Keratinocyte (primary cell): ENCODE results near the gene FREM1. TPM values are rescaled to one million over a fixed set of nuclear protein-coding genes. Genes with fewer than 3 reads are reported as not detected.

Experiments
- DNase-seq: peaks from one replicate; pipeline ENCODE4 v3.0.0-alpha.2; 2011; ENCODE audit warnings: low read depth, missing footprints, low spot score
- FAIRE-seq: peaks from 2 replicates; lab custom pipeline; 2011; peaks lifted over from hg19 to GRCh38; lab: Jason Lieb, UNC
- H2AFZ ChIP-seq: 2 replicates; pipeline ENCODE4 v1.6.0; 2012; ENCODE audit warnings: low read length, control low read depth, inconsistent platforms; ENCODE audit not compliant: control insufficient read depth
- H3K27ac ChIP-seq: 2 replicates; pipeline ENCODE4 v1.5.1; 2011; ENCODE audit warnings: low read length; ENCODE audit not compliant: control insufficient read depth, insufficient read depth
- H3K27me3 ChIP-seq: 3 replicates; pipeline ENCODE4 v1.6.0; 2011; ENCODE audit warnings: low read length; ENCODE audit not compliant: control insufficient read depth, insufficient read depth; ENCODE audit errors: extremely low read depth
- H3K36me3 ChIP-seq, 2 experiments: 2 replicates in 1 of 2; 3 replicates in 1 of 2; pipeline ENCODE4 v1.5.1; 2011; ENCODE audit warnings: low read length in 2 of 2, mild to moderate bottlenecking in 1 of 2; ENCODE audit not compliant: control insufficient read depth in 2 of 2, insufficient read depth in 2 of 2; ENCODE audit errors: extremely low read depth in 1 of 2
- H3K4me1 ChIP-seq: 3 replicates; pipeline ENCODE4 v1.5.1; 2011; ENCODE audit warnings: low read length; ENCODE audit not compliant: control insufficient read depth, insufficient read depth; ENCODE audit errors: extremely low read depth
- H3K4me2 ChIP-seq: 3 replicates; pipeline ENCODE4 v1.6.0; 2011; ENCODE audit warnings: low read depth, low read length; ENCODE audit not compliant: control insufficient read depth, insufficient read depth; ENCODE audit errors: extremely low read depth
- H3K4me3 ChIP-seq, 3 experiments: fragments of 200-600 bp in 1 of 3; sonication (generic) in 1 of 3; 2 replicates in 2 of 3; 3 replicates in 1 of 3; pipeline ENCODE4 v1.5.1; 2011 to 2016; ENCODE audit warnings: low read length in 3 of 3, mild to moderate bottlenecking in 3 of 3, control low read depth in 2 of 3, inconsistent platforms in 1 of 3, low read depth in 1 of 3, mixed read lengths in 1 of 3, mixed run types in 1 of 3, moderate library complexity in 1 of 3; ENCODE audit not compliant: control insufficient read depth in 2 of 3, insufficient read depth in 2 of 3; ENCODE audit errors: extremely low read depth in 1 of 3
- H3K79me2 ChIP-seq: 2 replicates; pipeline ENCODE4 v1.6.0; 2012; ENCODE audit warnings: low read length; ENCODE audit not compliant: control insufficient read depth, insufficient read depth
- H3K9ac ChIP-seq: 3 replicates; pipeline ENCODE4 v1.6.0; 2011; ENCODE audit warnings: low read length; ENCODE audit not compliant: control insufficient read depth, insufficient read depth; ENCODE audit errors: extremely low read depth
- H3K9me1 ChIP-seq: 3 replicates; pipeline ENCODE4 v1.6.0; 2011; ENCODE audit warnings: low read length; ENCODE audit not compliant: control insufficient read depth, insufficient read depth; ENCODE audit errors: extremely low read depth
- H3K9me3 ChIP-seq: 2 replicates; pipeline ENCODE4 v1.5.1; 2012; ENCODE audit warnings: low read depth, low read length; ENCODE audit not compliant: control insufficient read depth
- H4K20me1 ChIP-seq: 3 replicates; pipeline ENCODE4 v1.6.0; 2011; ENCODE audit warnings: low read length; ENCODE audit not compliant: control insufficient read depth, insufficient read depth; ENCODE audit errors: extremely low read depth
- EZH2 ChIP-seq: IDR thresholded peaks from one replicate; pipeline ENCODE4 v1.6.1; 2012; ENCODE audit warnings: inconsistent platforms, mild to moderate bottlenecking, low read length, moderate library complexity
- dilution Hi-C: fragments of 300-500 bp; cut with MboI; formaldehyde crosslinking; loops from one replicate; pipeline ENCODE4 v1.7.0; 2020; ENCODE audit warnings: low sequenced_read_pairs; ENCODE audit not compliant: extremely low pct_ligation_motif_present
- polyA plus RNA-seq, 5 experiments: library from polyadenylated mRNA; depleted of rRNA in 3 of 5; stranded (reverse) in 3 of 5; stranded (forward) in 1 of 5; unstranded in 1 of 5; fragments of >200 nt; gene quantifications; 1 replicate in 1 of 5; 2 replicates in 3 of 5; 3 replicates in 1 of 5; pipeline versions ENCODE4 v1.2.1 to v1.2.3, GENCODE V29; 2011 to 2012; ENCODE audit warnings: missing spikeins in 2 of 5, low read depth in 1 of 5, low replicate concordance in 1 of 5
- TF ChIP-seq, protein P1 (sequence below), 3 experiments: IDR thresholded peaks in 1 of 3; conservative IDR thresholded peaks in 1 of 3; optimal IDR thresholded peaks in 1 of 3; 2 replicates in 2 of 3; 3 replicates in 1 of 3; pipeline versions ENCODE3 to v1.5.1; 2011; ENCODE audit warnings: low read length in 3 of 3, mild to moderate bottlenecking in 3 of 3, moderate library complexity in 2 of 3, control low read depth in 1 of 3, inconsistent platforms in 1 of 3; ENCODE audit not compliant: insufficient read depth in 2 of 3; ENCODE audit errors: extremely low read depth in 1 of 3

Gene FREM1
- polyA plus RNA-seq, 1 donor (not counting 4 experiments of a cell fraction or from before 2014, with no cell fraction given) = under 0.01 TPM

DNA sequence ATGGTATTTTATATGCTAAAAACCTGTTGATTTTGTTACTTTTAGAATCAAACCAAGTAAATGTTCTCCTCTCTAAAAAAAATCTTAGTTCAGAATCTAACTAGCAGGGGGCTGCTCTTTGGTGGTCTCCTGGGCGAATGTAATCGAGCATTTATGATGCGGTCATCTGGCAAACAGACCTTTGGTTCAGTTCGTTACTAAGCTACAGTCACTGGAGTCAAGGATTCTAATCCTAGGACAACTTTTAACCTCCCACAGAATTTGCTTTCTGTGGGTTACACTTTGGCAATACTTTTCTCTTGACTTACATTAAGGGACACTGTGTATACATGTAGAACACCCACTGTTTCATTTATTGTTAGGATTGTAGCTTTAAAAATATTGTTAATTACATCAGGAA is 26.3 kb upstream of the FREM1 start:
- Histone ChIP-seq H3K36me3 (no peaks in the 10 kb centered on the region), H3K4me1 (no peaks in the 10 kb centered on the region), H3K9me3 (no peaks in the 10 kb centered on the region), H4K20me1 (no peaks in the 10 kb centered on the region), H3K4me2 (no peak overlapping the region), H3K79me2 (no peaks in the 10 kb centered on the region), H3K9me1 (no peaks in the 10 kb centered on the region), H3K4me3 (no peak overlapping the region), H3K9ac (no peak overlapping the region), H3K27ac (no peak overlapping the region), H3K27me3 (no peaks in the 10 kb centered on the region), H2AFZ (no peak overlapping the region)
- TF ChIP-seq, protein P1, sequence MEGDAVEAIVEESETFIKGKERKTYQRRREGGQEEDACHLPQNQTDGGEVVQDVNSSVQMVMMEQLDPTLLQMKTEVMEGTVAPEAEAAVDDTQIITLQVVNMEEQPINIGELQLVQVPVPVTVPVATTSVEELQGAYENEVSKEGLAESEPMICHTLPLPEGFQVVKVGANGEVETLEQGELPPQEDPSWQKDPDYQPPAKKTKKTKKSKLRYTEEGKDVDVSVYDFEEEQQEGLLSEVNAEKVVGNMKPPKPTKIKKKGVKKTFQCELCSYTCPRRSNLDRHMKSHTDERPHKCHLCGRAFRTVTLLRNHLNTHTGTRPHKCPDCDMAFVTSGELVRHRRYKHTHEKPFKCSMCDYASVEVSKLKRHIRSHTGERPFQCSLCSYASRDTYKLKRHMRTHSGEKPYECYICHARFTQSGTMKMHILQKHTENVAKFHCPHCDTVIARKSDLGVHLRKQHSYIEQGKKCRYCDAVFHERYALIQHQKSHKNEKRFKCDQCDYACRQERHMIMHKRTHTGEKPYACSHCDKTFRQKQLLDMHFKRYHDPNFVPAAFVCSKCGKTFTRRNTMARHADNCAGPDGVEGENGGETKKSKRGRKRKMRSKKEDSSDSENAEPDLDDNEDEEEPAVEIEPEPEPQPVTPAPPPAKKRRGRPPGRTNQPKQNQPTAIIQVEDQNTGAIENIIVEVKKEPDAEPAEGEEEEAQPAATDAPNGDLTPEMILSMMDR (optimal IDR thresholded peaks at IDR 0.05 in 1 of 3, IDR thresholded peaks at IDR 0.05 in 1 of 3, conservative IDR thresholded peaks at IDR 0.05 in 1 of 3; ENCODE audit: extremely low read depth in 1 of 3, insufficient read depth in 2 of 3, low read length in 3 of 3) = no peak
- TF ChIP-seq EZH2 = no peak
- FAIRE-seq = no peak
- dilution Hi-C loops = no loop called here
- no peak for DNase-seq

DNA sequence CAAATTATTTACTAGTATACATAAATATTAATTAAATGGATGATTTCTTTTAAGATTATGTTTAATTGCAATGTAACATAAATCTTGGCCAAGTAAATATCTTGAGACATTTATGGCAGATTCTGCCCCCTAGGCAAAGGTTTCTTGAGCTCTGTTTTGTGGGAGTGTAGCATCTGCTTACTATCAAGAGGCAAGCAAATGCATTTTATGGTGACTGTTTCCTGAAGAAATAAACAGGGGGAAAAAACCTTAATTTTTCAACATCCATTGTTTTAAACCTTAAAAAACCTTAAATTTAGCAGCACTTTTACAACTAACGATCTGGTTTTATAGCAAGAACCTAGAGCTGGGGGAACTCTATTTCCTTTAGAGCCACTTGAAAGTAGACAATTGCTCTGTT is 25.7 kb upstream of the FREM1 start:
- Histone ChIP-seq H3K4me1 (no peaks in the 10 kb centered on the region), H3K9me1 (no peaks in the 10 kb centered on the region), H3K36me3 (no peaks in the 10 kb centered on the region), H3K27ac (no peak overlapping the region), H2AFZ (no peak overlapping the region), H3K4me2 (no peak overlapping the region), H3K9ac (no peak overlapping the region), H4K20me1 (no peaks in the 10 kb centered on the region), H3K79me2 (no peaks in the 10 kb centered on the region), H3K27me3 (no peaks in the 10 kb centered on the region), H3K9me3 (no peaks in the 10 kb centered on the region), H3K4me3 (no peak overlapping the region)
- FAIRE-seq (no peak), DNase-seq (no peak)
- dilution Hi-C loops = no loop called here
- TF ChIP-seq, protein P1 (optimal IDR thresholded peaks at IDR 0.05 in 1 of 3, IDR thresholded peaks at IDR 0.05 in 1 of 3, conservative IDR thresholded peaks at IDR 0.05 in 1 of 3; ENCODE audit: extremely low read depth in 1 of 3, insufficient read depth in 2 of 3, low read length in 3 of 3) = no peak
- TF ChIP-seq EZH2 = no peak
